ENCODE measurements around the gene FBXO34.

DNA sequence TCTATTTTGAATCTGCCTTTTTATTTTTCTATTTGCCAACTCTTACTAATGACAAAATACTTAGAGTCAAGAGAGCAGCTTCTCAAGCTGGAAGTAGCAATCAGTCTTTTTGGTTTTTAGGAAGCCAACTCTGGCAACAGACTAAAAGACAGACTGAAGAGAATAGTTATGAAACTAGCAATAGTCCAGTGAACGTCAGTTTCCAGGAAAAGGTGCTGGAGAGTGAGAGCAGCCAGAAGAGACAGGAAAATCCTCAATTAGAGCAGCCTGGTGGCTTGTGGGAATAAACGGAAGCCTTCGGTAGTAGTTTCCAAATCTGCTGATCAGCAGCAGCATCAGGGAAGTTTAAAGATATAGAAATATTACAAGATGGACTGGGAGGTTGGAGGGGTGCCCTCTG lies 113.3 kb downstream of the FBXO34 start:
- TF ChIP-seq, protein P1, sequence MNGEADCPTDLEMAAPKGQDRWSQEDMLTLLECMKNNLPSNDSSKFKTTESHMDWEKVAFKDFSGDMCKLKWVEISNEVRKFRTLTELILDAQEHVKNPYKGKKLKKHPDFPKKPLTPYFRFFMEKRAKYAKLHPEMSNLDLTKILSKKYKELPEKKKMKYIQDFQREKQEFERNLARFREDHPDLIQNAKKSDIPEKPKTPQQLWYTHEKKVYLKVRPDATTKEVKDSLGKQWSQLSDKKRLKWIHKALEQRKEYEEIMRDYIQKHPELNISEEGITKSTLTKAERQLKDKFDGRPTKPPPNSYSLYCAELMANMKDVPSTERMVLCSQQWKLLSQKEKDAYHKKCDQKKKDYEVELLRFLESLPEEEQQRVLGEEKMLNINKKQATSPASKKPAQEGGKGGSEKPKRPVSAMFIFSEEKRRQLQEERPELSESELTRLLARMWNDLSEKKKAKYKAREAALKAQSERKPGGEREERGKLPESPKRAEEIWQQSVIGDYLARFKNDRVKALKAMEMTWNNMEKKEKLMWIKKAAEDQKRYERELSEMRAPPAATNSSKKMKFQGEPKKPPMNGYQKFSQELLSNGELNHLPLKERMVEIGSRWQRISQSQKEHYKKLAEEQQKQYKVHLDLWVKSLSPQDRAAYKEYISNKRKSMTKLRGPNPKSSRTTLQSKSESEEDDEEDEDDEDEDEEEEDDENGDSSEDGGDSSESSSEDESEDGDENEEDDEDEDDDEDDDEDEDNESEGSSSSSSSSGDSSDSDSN (IDR thresholded peaks at IDR 0.05; ENCODE audit: borderline replicate concordance in 1 of 2, low read depth in 2 of 2, low read length in 2 of 2): no peak
- TF ChIP-seq PHF20 (IDR thresholded peaks at IDR 0.05; ENCODE audit: partially characterized antibody): no peak
- no peak for TF ChIP-seq ZNF644 (tag; IDR thresholded peaks at IDR 0.05; ENCODE audit: low read depth)
- no peak for TF ChIP-seq STAG1 (CRISPR knock-in tag; IDR thresholded peaks at IDR 0.05; ENCODE audit: borderline replicate concordance)
- no peak for TF ChIP-seq CTCF (IDR thresholded peaks at IDR 0.05 in 2 of 3, conservative IDR thresholded peaks at IDR 0.05 in 1 of 3; ENCODE audit: insufficient read depth in 2 of 3, low read depth in 1 of 3, low read length in 3 of 3)
- TF ChIP-seq, protein P2, sequence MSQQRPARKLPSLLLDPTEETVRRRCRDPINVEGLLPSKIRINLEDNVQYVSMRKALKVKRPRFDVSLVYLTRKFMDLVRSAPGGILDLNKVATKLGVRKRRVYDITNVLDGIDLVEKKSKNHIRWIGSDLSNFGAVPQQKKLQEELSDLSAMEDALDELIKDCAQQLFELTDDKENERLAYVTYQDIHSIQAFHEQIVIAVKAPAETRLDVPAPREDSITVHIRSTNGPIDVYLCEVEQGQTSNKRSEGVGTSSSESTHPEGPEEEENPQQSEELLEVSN (IDR thresholded peaks at IDR 0.05; ENCODE audit: borderline replicate concordance in 1 of 2, extremely low read depth in 1 of 2, insufficient read depth in 1 of 2, insufficient read length in 1 of 2, low read depth in 1 of 2, low read length in 1 of 2, poor library complexity in 1 of 2, severe bottlenecking in 1 of 2): no peak
- no peak for TF ChIP-seq JUND (IDR thresholded peaks at IDR 0.05; ENCODE audit: borderline replicate concordance, low read depth, low read length)
- TF ChIP-seq JUND (tag; IDR thresholded peaks at IDR 0.05; ENCODE audit: borderline replicate concordance, low read depth, low read length): no peak
- no peak for TF ChIP-seq EZH2 (IDR thresholded peaks at IDR 0.05; ENCODE audit: borderline replicate concordance, low read depth, low read length)
- TF ChIP-seq RFX5 (IDR thresholded peaks at IDR 0.05; ENCODE audit: low read depth, low read length): no peak
- no peak for TF ChIP-seq SIN3A (IDR thresholded peaks at IDR 0.05; ENCODE audit: borderline replicate concordance in 2 of 2, control insufficient read depth in 1 of 2, low read depth in 2 of 2, low read length in 2 of 2)
- TF ChIP-seq IRF1 (CRISPR knock-in tag; IDR thresholded peaks at IDR 0.05; ENCODE audit: borderline replicate concordance): no peak
- no peak for TF ChIP-seq POLR2AphosphoS5 (IDR thresholded peaks at IDR 0.05; ENCODE audit: control insufficient read depth, insufficient read depth, low read depth, low read length)
